CD4-positive, alpha-beta T cell treated with Interleukin-1 beta for 1 hour (primary cell): Measurements from ENCODE around the gene MRPL34.
"Not testable (repeated sequence)": the region's sequence is repeated elsewhere in the genome, so short reads cannot be mapped to it uniquely, and the experiment has no call there.

Experiments used
- DNase-seq, 2 donors: peaks; one replicate each; pipeline ENCODE4 v3.0.0-alpha.2; 2020 to 2022

The MRPL34 gene

GRCh38 chr19:17286263-17286662, 19.4 kb upstream of the MRPL34 start:
- no peak for DNase-seq

GRCh38 chr19:17286752-17287151, 18.9 kb upstream of the MRPL34 start:
- no peak for DNase-seq

DNA sequence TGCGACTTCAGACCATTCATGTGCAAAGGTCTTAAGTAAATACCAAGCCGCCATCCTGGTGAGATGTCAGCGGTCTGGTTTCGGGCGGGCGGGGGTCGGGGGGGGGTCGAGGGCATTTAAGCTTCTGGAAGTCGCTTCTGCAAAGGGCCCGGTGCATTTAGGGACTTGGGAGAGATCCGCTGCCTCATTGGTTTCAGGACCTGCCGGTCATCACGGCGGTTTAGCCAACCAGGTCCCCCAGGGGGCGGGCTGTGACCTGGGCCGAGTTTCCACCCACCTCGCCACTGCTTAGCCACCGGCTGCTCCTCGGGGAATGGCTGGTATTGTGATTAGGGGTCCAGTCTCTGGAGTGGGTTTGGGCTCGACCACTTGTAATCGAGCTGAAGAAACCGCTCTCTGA, 16.2 kb upstream of the MRPL34 start:
- peak; percentile 33 to 58 for DNase-seq

- DNase-seq = peak; percentile 82 to 85
Measured at GRCh38 chr19:17292301-17293074, 13.2 kb upstream of the MRPL34 start.

DNA sequence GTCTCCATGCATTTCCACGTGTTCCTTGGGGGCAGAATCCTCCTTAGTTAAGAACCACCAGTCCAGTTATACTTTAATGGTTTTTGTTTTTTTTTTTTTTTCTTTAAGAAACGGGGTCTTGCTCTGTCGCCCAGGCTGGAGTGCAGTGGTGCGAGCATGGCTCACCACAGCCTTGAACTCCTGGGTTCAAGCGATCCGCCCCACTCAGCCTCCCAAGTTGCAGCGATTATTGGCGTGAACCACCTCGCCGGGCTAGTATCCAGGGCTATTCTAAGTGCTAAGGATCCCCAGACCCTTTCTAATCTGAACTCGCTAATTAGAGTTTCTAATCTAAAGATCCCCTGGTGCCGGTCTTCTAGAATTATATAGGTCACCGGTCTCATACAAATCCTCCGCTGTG, 12.1 kb upstream of the MRPL34 start:
- no peak for DNase-seq

GRCh38 chr19:17294051-17294891, 11.4 kb upstream of the MRPL34 start:
- peak; percentile 38 to 59 for DNase-seq

DNA sequence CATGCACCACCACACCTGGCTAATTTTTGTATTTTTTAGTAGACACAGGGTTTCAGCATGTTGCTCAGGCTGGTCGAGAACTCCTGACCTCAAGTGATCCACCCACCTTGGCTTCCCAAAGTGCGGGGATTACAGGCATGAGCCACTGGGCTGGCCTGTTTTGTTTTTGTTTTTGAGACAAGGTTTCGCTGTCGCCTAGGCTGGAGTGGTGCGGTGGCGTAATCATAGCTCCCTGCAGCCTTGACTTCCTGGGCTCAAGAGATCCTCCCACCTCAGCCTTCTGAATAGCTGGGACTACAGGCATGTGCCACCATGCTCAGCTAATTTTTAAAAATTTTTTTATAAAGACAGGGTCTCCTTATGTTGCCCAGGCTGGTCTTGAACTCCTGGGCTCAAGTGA, 10.1 kb upstream of the MRPL34 start:
- DNase-seq = not testable (repeated sequence)

DNA sequence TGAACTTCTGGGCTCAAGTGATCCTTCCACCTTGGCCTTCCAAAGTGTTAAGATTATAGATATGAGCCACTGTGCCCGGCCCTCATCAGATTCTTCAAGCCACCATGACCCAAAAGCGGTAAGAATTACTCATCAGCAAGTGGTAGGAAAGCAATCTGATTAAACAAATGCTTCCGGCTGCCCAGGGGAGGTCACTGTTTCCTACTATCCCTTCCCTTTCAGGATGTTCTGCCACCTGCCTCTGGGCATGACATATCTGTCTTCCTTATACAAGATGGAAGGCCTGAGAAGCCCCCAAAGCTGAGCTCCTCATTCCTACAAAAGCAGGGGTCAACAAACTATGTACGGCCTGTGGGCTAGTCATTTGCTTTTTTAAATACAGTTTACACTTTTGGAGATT, 9.4 kb upstream of the MRPL34 start:
- no peak for DNase-seq

- no peak for DNase-seq
Measured at GRCh38 chr19:17296976-17297375, 8.7 kb upstream of the MRPL34 start.

DNA sequence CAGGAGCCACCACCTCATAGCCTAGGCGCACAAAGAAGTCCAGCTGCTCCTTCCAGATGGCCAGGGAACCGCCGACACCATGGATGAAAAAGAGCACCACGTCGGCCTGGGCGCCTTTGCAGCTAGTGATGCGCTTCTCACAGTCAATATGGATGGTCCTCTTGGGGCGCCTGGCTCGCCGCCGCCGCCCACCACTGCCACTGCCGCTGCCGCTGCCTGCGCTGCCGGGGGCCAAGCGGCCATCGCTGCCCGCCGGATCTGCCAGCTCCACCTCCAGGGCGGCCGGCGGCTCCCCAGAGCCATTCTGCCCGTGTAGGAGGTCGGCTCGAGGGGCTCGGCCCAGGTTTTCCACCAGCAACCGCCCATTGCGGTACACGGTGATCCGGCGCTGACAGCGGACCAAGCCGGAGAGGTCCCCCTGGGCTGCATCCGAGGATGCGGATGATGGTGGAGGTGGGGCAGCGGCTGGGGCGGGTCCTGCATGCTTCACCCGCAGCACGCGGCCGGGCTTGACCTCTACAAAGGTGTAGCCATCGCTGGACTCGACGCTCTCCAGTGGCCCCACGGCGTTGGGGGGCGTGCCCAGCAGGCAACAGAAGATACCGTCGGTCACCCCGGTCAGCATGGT, 4.6 kb upstream of the MRPL34 start:
- DNase-seq = no peak

- peak; percentile 39 to 45 for DNase-seq
Measured at GRCh38 chr19:17302391-17303166, 3.1 kb upstream of the MRPL34 start.

DNA sequence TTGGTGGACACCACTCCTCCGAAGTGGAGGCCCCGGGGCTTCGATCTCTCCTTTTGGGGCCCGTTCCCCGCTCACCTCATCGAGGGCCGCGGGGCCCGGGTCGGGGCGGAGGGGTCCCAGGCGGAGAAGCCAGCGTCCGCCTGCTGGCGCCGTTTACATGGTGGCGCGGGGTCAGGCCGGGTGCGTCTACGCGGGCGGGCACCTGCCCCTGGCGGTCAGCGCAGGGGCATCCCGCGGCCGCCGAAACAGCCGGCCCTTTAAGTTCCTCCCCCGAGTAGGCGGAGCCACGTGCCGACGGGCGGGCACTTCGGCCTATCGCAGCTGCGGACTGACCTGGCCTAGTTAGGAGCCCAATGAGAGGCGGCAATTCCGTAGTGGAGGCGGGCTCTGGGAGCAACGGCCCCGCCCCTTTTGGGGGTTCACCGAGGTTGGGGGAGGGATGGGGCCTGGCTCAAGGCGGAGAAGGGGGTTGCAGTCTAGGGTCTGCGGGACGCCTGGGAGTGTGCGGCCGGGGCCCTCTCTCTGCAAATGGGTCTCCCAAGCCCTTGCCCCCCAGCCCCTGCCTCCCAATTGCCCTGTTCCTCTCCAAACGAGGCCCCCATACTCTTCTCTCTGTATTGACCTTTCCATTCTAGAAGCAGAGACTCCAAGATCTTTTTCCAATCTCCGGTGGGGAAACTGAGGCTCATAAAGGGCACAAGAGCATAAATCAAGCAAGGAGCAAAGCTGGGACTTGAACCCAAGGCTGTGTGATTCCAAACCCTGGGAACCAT, 2.3 kb upstream of the MRPL34 start, which contains the start of gene ABHD8:
TSS of gene ABHD8 (minus strand) at position 259 of the 773 bp plus-strand sequence. CDS start 1,809 bp downstream, outside the sequence.
- peak; percentile 95 for DNase-seq

DNA sequence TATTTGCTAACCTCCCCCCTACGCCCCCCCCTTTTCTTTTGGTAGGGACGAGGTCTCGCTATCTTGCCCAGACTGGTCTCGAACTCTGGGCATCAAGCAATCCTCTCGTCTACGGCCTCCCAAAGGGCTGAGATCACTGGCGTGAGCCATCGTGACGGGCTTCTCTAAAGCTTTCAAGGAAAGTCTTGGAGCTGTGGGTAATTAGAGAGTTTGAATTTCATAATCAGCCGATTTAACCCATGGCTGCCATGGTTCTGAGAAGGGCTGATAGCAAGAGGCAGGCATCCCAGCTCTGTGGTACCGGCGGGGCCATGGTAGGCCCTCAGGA, 1.8 kb upstream of the MRPL34 start:
- DNase-seq = no peak

DNA sequence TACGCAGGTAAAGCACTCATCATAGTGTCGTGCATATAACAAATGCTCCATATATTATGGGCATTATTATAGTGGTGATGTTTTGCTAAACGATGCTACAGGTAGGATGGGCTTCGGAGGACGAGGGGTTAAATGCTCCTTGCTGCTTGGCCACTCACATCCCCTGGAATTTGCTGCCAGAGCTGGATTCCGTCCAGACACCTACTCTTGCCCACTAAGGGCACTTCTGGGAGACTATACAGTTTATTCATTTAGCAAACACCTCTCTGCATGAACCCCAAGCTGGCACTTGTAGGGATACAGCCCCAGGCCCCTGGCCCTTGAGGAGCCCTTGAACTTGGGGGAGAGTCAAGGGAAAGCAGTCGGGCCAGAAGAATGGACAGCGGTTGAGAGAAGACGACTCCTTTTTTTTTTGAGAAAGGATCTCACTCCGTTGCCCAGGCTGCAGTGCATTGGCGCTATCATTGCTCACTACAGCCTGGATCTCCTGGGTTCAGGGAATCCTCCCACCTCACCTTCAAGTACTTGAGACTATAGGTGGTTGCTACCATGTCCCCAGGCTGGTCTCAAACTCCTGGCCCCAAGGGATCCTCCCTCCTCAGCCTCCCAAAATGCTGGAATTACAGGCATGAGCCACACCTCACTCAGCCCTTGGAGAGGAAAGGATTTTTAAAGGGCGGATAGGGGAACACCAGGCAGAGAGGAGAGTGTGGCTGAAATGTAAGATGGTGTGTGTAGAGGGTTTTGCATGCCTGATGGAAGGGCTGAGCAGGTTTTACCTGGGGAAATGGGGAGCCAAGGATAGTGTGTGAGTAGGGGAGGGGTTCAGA, 1.1 kb upstream of the MRPL34 start:
- DNase-seq = no peak

- no peak for DNase-seq
Measured at GRCh38 chr19:17305216-17305516, 506 bp upstream of the MRPL34 start.

DNA sequence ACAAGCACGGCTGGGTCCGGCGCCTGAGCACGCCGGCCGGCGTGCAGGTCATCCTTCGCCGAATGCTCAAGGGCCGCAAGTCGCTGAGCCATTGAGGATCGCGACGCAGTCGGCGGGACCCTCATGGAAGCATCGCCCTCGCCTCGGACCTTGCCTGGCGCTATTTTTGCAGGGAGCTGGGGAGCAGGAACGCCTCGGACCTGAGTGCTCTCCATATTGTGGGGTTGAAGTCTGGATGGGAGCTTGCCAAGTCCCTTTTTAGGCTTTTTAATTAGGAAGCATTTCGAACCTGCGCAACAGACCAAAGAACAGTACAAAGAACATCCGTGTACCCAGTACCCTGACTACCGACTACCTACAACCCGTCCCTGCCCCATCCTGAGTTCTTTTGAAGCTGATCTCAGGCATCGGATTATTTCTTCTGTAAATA, 628 bp downstream of the MRPL34 start:
- DNase-seq = no peak

DNA sequence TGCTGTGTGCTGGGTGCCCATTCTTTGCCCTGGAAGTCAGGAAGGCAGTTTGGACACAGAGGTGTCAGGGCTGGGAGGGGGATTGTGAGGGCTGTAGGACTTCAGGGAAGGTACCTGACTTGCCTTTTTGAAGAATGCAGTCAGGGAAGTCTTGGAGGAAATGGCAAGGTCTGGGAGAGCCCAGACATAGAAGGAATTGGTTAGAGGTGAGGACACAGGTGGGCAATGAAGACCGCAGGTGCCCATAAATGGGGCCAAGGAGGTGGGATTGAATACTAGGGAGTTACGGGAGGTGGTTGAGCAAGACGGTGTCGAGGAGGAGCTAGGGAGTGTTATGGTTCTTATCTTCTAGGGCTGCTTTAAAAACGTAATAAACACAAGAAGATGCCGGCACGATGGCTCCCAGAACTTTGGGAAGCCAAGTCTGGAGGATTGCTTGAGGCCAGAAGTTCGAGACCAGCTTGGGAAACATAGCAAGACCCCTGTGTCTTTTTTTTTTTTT, 2.3 kb downstream of the MRPL34 start:
- DNase-seq = no peak

- peak; percentile 100 for DNase-seq
Measured at GRCh38 chr19:17309198-17309964, 3.7 kb downstream of the MRPL34 start, which contains the start of gene DDA1. Gene DDA1 (plus strand): TSS chr19:17309563. CDS start chr19:17309655, 92 bp downstream.

DNA sequence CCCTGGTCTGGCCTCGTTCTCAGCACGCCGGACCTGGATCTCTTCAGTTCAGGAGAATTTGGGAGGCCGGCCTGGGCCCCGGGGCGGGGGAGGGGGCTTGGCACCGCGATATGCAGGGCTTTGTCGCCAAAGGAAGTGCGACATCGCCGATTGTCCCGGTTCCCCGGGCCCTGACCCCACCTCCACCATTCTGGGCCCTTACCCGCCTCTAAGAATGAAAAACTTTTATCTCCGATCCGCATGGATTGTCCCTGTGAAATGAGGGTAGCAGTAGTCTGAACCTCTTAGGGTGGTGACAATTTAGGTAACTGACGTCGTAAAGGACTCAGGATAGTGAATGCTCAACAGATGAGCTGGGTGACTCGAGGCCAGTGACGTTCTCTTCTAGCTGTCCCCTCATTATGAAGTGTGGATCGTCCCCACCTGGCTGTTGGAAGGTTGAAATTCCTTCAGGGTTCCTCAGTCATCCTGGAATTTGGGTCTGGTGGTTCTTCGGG, 4.3 kb downstream of the MRPL34 start:
- DNase-seq = no peak
